Hepatocyte (in vitro differentiated cells): ENCODE measurements around the gene FAR2. TPM values are rescaled to one million over a fixed set of nuclear protein-coding genes. Genes with fewer than 3 reads are reported as not detected.

Experiments
- DNase-seq: peaks from one replicate; pipeline ENCODE4 v3.0.0-alpha.2; 2016; ENCODE audit warnings: low spot score
- H2AFZ ChIP-seq: fragments of 200-600 bp; sonication (generic); 2 replicates; pipeline ENCODE4 v1.6.0; 2016; ENCODE audit warnings: antibody characterized with exemption, mild to moderate bottlenecking
- H3K27ac ChIP-seq: fragments of 200-600 bp; sonication (generic); 2 replicates; pipeline ENCODE4 v1.5.1; 2016; ENCODE audit warnings: mild to moderate bottlenecking
- H3K27me3 ChIP-seq: fragments of 200-600 bp; sonication (generic); 2 replicates; pipeline ENCODE4 v1.6.1; 2016
- H3K36me3 ChIP-seq: fragments of 200-600 bp; sonication (generic); replicated peaks from 2 replicates; pipeline ENCODE4 v1.5.1; 2016; ENCODE audit warnings: low read depth; ENCODE audit not compliant: insufficient read depth
- H3K4me1 ChIP-seq: fragments of 200-600 bp; sonication (generic); 2 replicates; pipeline ENCODE4 v1.5.1; 2016; ENCODE audit warnings: mild to moderate bottlenecking, moderate library complexity; ENCODE audit not compliant: insufficient read depth
- H3K4me2 ChIP-seq: fragments of 200-600 bp; sonication (generic); 2 replicates; pipeline ENCODE4 v1.6.0; 2016
- H3K4me3 ChIP-seq: fragments of 200-600 bp; sonication (generic); 2 replicates; pipeline ENCODE4 v1.5.1; 2016; ENCODE audit warnings: mild to moderate bottlenecking
- H3K79me2 ChIP-seq: fragments of 200-600 bp; sonication (generic); 2 replicates; pipeline ENCODE4 v1.6.0; 2017; ENCODE audit warnings: mild to moderate bottlenecking
- H3K9me2 ChIP-seq: fragments of 200-600 bp; sonication (generic); replicated peaks from 2 replicates; pipeline ENCODE4 v1.6.0; 2017; ENCODE audit warnings: mild to moderate bottlenecking; ENCODE audit not compliant: insufficient read depth
- H3K9me3 ChIP-seq: fragments of 200-600 bp; sonication (generic); 2 replicates; pipeline ENCODE4 v1.5.1; 2016; ENCODE audit warnings: low read depth, mild to moderate bottlenecking
- H4K20me1 ChIP-seq: fragments of 200-600 bp; sonication (generic); 2 replicates; pipeline ENCODE4 v1.6.0; 2016; ENCODE audit warnings: mild to moderate bottlenecking; ENCODE audit not compliant: insufficient read depth, poor library complexity, severe bottlenecking
- CTCF ChIP-seq: fragments of 200-600 bp; sonication (generic); IDR thresholded peaks from 2 replicates; pipeline ENCODE4 v1.5.1; 2016; ENCODE audit warnings: antibody characterized with exemption, mild to moderate bottlenecking; ENCODE audit not compliant: poor library complexity
- EZH2 ChIP-seq: fragments of 200-600 bp; sonication (generic); IDR thresholded peaks from 2 replicates; pipeline ENCODE4 v1.6.1; 2016; ENCODE audit warnings: antibody characterized with exemption, mild to moderate bottlenecking, borderline replicate concordance
- EZH2phosphoT487 ChIP-seq: fragments of 200-600 bp; sonication (generic); IDR thresholded peaks from one replicate; pipeline ENCODE4 v1.6.1; 2018; ENCODE audit warnings: antibody characterized with exemption, mild to moderate bottlenecking, low read depth, moderate library complexity; ENCODE audit not compliant: unreplicated experiment, severe bottlenecking
- WGBS: methylation state at CpG from one replicate; pipeline ENCODE4 v1.1.6; 2016; ENCODE audit warnings: low lambda C conversion rate; ENCODE audit errors: missing lambda C conversion rate; 5-methylcytosine and 5-hydroxymethylcytosine counted together
- polyA plus RNA-seq: library from polyadenylated mRNA; unstranded; fragments of >200 nt; fragmentation: Nextera tagmentation; extraction: Ambion mirVana; gene quantifications from 2 replicates; pipeline ENCODE4 v1.2.1, GENCODE V29; 2016
- total RNA-seq: library from RNA; depleted of rRNA; stranded (reverse); fragments of >200 nt; gene quantifications from 2 replicates; pipeline ENCODE4 v1.2.3, GENCODE V29; 2014

Gene FAR2
- total and polyA plus RNA-seq, 2 experiments from 2014 or later = 2.4 to 5.2 TPM

DNA sequence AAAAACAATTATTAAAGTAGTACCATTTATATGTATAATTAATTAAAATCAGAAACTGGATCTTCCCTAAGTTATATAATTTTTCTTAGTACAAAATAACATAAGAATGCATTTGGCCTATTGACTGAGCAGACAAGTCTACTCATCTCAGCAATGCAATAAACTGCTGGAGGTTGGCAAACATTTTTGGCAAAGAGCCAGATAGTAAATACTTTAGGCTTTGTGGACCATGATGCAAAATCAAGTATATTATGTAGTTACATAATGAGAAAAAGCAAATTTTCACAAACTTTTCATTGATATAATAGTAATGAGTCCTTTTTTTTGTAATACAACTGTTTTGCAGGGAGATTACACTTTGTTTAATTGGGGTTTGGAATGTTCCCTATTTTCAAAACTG lies 201.0 kb downstream of the FAR2 start:
- peak; percentile 38 for DNase-seq
- Histone ChIP-seq H3K4me1 (peaks cover 7% of the 10 kb centered on the region), H3K27ac (no peak overlapping the region), H3K4me2 (no peak overlapping the region), H3K9me2 (no peaks in the 10 kb centered on the region), H3K9me3 (no peaks in the 10 kb centered on the region), H3K27me3 (no peaks in the 10 kb centered on the region), H3K4me3 (no peak overlapping the region), H3K79me2 (no peaks in the 10 kb centered on the region), H3K36me3 (no peaks in the 10 kb centered on the region), H4K20me1 (no peaks in the 10 kb centered on the region), H2AFZ (no peak overlapping the region)
- TF ChIP-seq EZH2 (no peak), CTCF (no peak), EZH2phosphoT487 (no peak)

DNA sequence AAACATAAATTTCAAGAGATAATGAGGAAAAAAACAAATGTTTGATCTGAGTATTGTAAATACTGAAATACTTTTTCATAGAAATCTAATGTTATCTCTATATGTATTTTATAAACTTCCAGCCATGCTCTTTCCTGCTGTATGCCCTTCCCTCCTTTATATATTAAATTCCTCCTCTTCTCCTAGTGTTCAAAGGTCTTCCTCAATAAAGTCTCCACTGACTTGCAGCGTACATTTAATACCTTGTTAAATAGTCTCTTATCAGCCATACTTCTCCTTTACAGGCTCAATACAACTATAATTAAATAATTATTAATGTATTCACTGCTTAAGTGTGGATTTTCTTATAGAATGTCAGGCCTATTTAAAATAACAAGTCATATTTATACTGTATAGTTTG lies 205.9 kb downstream of the FAR2 start:
- Histone ChIP-seq H3K27ac (no peak overlapping the region), H3K4me3 (no peak overlapping the region), H2AFZ (no peak overlapping the region), H4K20me1 (no peaks in the 10 kb centered on the region), H3K4me1 (no peaks in the 10 kb centered on the region), H3K79me2 (no peaks in the 10 kb centered on the region), H3K36me3 (no peaks in the 10 kb centered on the region), H3K4me2 (no peak overlapping the region), H3K9me2 (no peaks in the 10 kb centered on the region), H3K27me3 (no peaks in the 10 kb centered on the region), H3K9me3 (no peaks in the 10 kb centered on the region)
- WGBS = 55% methylated on average over 1 of the region's 1 CpG
- no peak for DNase-seq
- TF ChIP-seq CTCF = no peak
- TF ChIP-seq EZH2phosphoT487 = no peak
- no peak for TF ChIP-seq EZH2

DNA sequence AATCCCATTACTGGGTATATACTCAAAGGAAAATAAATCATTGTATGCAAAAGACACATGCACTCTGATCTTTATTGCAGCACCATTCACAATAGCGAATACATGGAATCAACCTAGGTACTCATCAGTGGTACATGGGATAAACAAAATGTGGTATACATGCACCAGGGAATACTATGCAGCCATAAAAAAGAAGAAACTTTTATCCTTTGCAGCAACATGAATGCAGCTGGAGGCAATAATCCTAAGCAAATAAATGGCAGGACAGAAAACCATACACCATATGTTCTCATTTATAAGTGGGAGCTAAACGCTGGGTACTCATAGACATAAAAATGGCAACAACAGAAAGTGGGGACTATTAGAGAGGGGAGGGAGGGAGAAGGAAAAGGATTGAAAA lies 216.0 kb downstream of the FAR2 start:
- no peak for DNase-seq
- Histone ChIP-seq H3K4me2 (no peak overlapping the region), H3K4me1 (no peaks in the 10 kb centered on the region), H3K4me3 (no peak overlapping the region), H3K27me3 (no peaks in the 10 kb centered on the region), H3K79me2 (peaks cover 3% of the 10 kb centered on the region), H2AFZ (no peak overlapping the region), H3K27ac (no peak overlapping the region), H3K9me3 (no peaks in the 10 kb centered on the region), H3K9me2 (no peaks in the 10 kb centered on the region), H4K20me1 (no peaks in the 10 kb centered on the region), H3K36me3 (no peaks in the 10 kb centered on the region)
- no peak for TF ChIP-seq EZH2phosphoT487
- TF ChIP-seq CTCF = no peak
- no peak for TF ChIP-seq EZH2
- 92% methylated on average over 2 of the region's 2 CpGs for WGBS

DNA sequence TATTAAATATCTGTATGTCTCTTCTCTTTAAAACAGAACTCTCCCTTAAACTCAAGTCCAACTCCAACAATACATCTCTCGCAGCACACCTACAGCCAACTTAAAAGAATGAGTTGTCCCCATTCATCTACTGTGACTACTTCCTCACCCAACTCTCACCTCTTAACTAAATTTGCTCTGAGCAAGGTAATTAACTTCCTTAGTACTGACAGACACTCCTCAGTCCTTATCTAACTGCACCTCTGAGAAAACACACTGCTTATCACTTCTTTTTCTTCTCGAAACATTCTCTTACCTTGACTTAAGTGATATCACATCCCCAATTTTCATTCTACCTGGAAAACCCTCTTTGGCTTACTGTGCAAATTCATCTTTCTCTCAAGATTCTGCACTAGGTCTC lies 224.9 kb downstream of the FAR2 start:
- 73% methylated on average over 2 of the region's 2 CpGs for WGBS
- H3K4me2 ChIP-seq = peak overlapping the region; percentile 46
- no peaks in the 10 kb centered on the region for H3K9me2 ChIP-seq

More for the DNA sequence above, 224.9 kb downstream of the FAR2 start:
- Histone ChIP-seq H3K36me3 (no peaks in the 10 kb centered on the region), H2AFZ (no peak overlapping the region), H3K4me1 (no peaks in the 10 kb centered on the region), H3K27me3 (no peaks in the 10 kb centered on the region), H4K20me1 (peaks cover 9% of the 10 kb centered on the region), H3K27ac (no peak overlapping the region), H3K9me3 (no peaks in the 10 kb centered on the region), H3K4me3 (no peak overlapping the region), H3K79me2 (peaks cover 85% of the 10 kb centered on the region)
- no peak for DNase-seq
- TF ChIP-seq CTCF (no peak), EZH2phosphoT487 (no peak), EZH2 (no peak)
